HEK293T (cell line): ENCODE results near the gene HCN3.

Experiments
- ARNT ChIP-seq: fragments of 450-650 bp; IDR thresholded peaks from 2 replicates; pipeline ENCODE4 v1.6.1; 2017; ENCODE audit warnings: mild to moderate bottlenecking
- BHLHE40 ChIP-seq: fragments of 450-650 bp; IDR thresholded peaks from 2 replicates; pipeline ENCODE4 v1.6.1; 2016; ENCODE audit warnings: mild to moderate bottlenecking, moderate library complexity, borderline replicate concordance
- CTBP1 ChIP-seq: fragments of 450-650 bp; IDR thresholded peaks from 2 replicates; pipeline ENCODE4 v1.6.1; 2016; ENCODE audit warnings: borderline replicate concordance
- FOXA1 ChIP-seq: fragments of 450-650 bp; IDR thresholded peaks from 2 replicates; pipeline ENCODE4 v1.6.1; 2016; ENCODE audit warnings: mild to moderate bottlenecking
- FOXK2 ChIP-seq: fragments of 450-650 bp; IDR thresholded peaks from 2 replicates; pipeline ENCODE4 v1.6.1; 2016; ENCODE audit warnings: mild to moderate bottlenecking
- HDGF ChIP-seq: fragments of 450-650 bp; IDR thresholded peaks from 2 replicates; pipeline ENCODE4 v1.6.1; 2017; ENCODE audit warnings: antibody characterized with exemption, borderline replicate concordance
- L3MBTL2 ChIP-seq: fragments of 450-650 bp; conservative IDR thresholded peaks from 2 replicates; pipeline ENCODE4 v1.6.1; 2016; ENCODE audit warnings: mild to moderate bottlenecking
- NFRKB ChIP-seq: fragments of 450-650 bp; IDR thresholded peaks from 2 replicates; pipeline ENCODE4 v1.6.1; 2016; ENCODE audit warnings: mild to moderate bottlenecking, moderate library complexity
- PKNOX1 ChIP-seq: fragments of 450-650 bp; IDR thresholded peaks from 2 replicates; pipeline ENCODE4 v1.6.1; 2016
- SP1 ChIP-seq: fragments of 450-650 bp; IDR thresholded peaks from 2 replicates; pipeline ENCODE4 v1.6.1; 2017
- SUZ12 ChIP-seq: fragments of 450-650 bp; IDR thresholded peaks from 2 replicates; pipeline ENCODE4 v1.6.1; 2016; ENCODE audit warnings: mild to moderate bottlenecking

DNA sequence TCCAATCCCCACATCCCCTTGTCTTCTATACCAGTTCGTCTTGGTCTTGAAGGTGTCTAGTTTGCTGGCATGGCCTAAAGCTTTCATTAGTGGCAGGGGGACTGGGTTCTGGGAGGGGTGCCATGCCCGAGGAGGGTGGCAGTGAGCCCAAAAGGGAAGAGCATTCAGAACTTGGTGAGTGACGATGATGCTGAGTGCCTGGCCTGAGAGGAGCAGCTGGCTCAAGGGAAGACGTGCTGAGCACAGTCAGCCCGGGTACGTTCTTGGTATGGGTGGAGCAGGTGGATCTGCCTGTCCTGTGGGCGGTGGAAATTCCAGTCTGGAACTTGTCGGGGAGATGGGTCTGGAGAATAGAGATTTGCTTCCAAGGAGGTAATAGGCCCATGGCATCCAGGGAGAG lies 36.0 kb downstream of the HCN3 start:
- no peak for TF ChIP-seq SP1
- no peak for TF ChIP-seq FOXA1
- TF ChIP-seq FOXK2: no peak
- no peak for TF ChIP-seq ARNT
- no peak for TF ChIP-seq NFRKB
- TF ChIP-seq HDGF: no peak
- no peak for TF ChIP-seq BHLHE40
- TF ChIP-seq L3MBTL2: no peak
- no peak for TF ChIP-seq CTBP1
- TF ChIP-seq SUZ12: no peak
- no peak for TF ChIP-seq PKNOX1
